Calu3 (cell line): ENCODE measurements around the gene ATP13A1. TPM values are rescaled to one million over a fixed set of nuclear protein-coding genes. Genes with fewer than 3 reads are reported as not detected.

ENCODE experiments used
- BruUV-seq: library from RNA; stranded (reverse); fragments of 400-500 nt; replicated peaks from 2 replicates; lab custom pipeline; 2021; lab: Mats Ljungman, UMichigan
- CTCF ChIA-PET: fragments of 300-600 bp; sonication (Branson Sonifier 250); formaldehyde crosslinking; loops from one replicate; lab custom pipeline; 2022; ENCODE audit warnings: antibody characterized with exemption; lab: Charles Lee
- DNase-seq: peaks from one replicate; pipeline ENCODE4 v3.0.0; 2022
- H3K27ac Mint-ChIP-seq: one replicate; pipeline ENCODE4 v1.8.0; 2022; ENCODE audit warnings: mixed read lengths; ENCODE audit not compliant: unreplicated experiment
- H3K27me3 Mint-ChIP-seq: one replicate; pipeline ENCODE4 v1.8.0; 2022; ENCODE audit warnings: mixed read lengths; ENCODE audit not compliant: unreplicated experiment
- H3K36me3 Mint-ChIP-seq: one replicate; pipeline ENCODE4 v1.8.0; 2022; ENCODE audit warnings: mild to moderate bottlenecking, moderate library complexity, mixed read lengths; ENCODE audit not compliant: insufficient read depth, unreplicated experiment
- H3K4me1 Mint-ChIP-seq: one replicate; pipeline ENCODE4 v1.8.0; 2022; ENCODE audit warnings: mild to moderate bottlenecking, low read depth, mixed read lengths; ENCODE audit not compliant: unreplicated experiment
- H3K4me3 Mint-ChIP-seq: one replicate; pipeline ENCODE4 v1.8.0; 2022; ENCODE audit warnings: mild to moderate bottlenecking, low read depth, moderate library complexity, mixed read lengths; ENCODE audit not compliant: unreplicated experiment
- H3K9me3 Mint-ChIP-seq: one replicate; pipeline ENCODE4 v1.8.0; 2022; ENCODE audit warnings: low read depth, mixed read lengths; ENCODE audit not compliant: unreplicated experiment
- intact Hi-C: fragments of 100-400 bp; cut with micrococcal nuclease; formaldehyde crosslinking; loops from one replicate; pipeline ENCODE4 v1.10.0; 2022; ENCODE audit not compliant: unreplicated experiment
- total RNA-seq: library from RNA; stranded (reverse); gene quantifications from 2 replicates; pipeline ENCODE4 v1.2.3, GENCODE V29; 2022
- TF ChIP-seq, protein P1 (sequence below): fragments of 200-600 bp; IDR thresholded peaks from one replicate; pipeline ENCODE4 v1.8.0; 2022; ENCODE audit warnings: antibody characterized with exemption; ENCODE audit not compliant: unreplicated experiment

Gene ATP13A1
- total RNA-seq, 1 experiment from 2014 or later: 65.4 TPM

GRCh38 chr19:19626516-19627472 is 36.7 kb downstream of the ATP13A1 start:
- Mint-ChIP-seq H3K36me3 (peaks cover 46% of the 10 kb centered on the region), H3K27me3 (no peaks in the 10 kb centered on the region), H3K9me3 (no peaks in the 10 kb centered on the region), H3K4me3 (peak overlapping the region; percentile 83), H3K4me1 (peaks cover 11% of the 10 kb centered on the region), H3K27ac (peak overlapping the region; percentile 91)
- no peak for DNase-seq
- CTCF ChIA-PET: interaction anchor here (0.5 kb wide), 1 partner anchor 54 kb away, joined by 3 read pairs; no protein-coding TSS in a partner anchor
- BruUV-seq: TSS peak; percentile 49
- intact Hi-C loops: no loop called here
- TF ChIP-seq, protein P1, sequence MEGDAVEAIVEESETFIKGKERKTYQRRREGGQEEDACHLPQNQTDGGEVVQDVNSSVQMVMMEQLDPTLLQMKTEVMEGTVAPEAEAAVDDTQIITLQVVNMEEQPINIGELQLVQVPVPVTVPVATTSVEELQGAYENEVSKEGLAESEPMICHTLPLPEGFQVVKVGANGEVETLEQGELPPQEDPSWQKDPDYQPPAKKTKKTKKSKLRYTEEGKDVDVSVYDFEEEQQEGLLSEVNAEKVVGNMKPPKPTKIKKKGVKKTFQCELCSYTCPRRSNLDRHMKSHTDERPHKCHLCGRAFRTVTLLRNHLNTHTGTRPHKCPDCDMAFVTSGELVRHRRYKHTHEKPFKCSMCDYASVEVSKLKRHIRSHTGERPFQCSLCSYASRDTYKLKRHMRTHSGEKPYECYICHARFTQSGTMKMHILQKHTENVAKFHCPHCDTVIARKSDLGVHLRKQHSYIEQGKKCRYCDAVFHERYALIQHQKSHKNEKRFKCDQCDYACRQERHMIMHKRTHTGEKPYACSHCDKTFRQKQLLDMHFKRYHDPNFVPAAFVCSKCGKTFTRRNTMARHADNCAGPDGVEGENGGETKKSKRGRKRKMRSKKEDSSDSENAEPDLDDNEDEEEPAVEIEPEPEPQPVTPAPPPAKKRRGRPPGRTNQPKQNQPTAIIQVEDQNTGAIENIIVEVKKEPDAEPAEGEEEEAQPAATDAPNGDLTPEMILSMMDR: no peak

- Mint-ChIP-seq H3K36me3 (peaks cover 46% of the 10 kb centered on the region), H3K9me3 (no peaks in the 10 kb centered on the region), H3K4me3 (no peak overlapping the region), H3K4me1 (peaks cover 13% of the 10 kb centered on the region), H3K27me3 (no peaks in the 10 kb centered on the region), H3K27ac (no peak overlapping the region)
- intact Hi-C loops: no loop called here
- CTCF ChIA-PET: no interaction called here
- DNase-seq: no peak
- no TSS peak for BruUV-seq
- TF ChIP-seq, protein P1: no peak
These were observed 39.4 kb downstream of the ATP13A1 start for GRCh38 chr19:19624032-19624570.

DNA sequence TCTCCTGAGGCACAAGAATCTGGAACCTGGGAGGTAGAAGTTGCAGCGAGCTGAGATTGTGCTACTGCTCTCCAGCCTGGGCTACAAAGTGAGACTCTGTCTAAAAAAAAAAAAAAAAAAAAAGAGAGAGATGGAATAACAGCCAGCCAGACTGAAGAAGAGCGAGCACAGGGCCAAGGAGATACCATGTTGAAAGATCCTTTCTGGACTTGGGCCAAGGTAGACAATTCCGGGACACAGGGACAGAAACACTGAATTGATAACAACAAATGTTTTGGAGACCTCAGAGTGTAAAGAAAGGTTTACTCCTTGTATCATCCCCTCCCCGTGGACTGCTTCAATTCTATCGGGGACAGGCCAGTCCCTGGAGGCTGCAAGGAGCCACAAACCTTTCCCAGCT is 40.1 kb downstream of the ATP13A1 start:
- no peaks in the 10 kb centered on the region for H3K9me3 Mint-ChIP-seq
- TF ChIP-seq, protein P1: no peak
- intact Hi-C loops: no loop called here
- peaks cover 18% of the 10 kb centered on the region for H3K4me1 Mint-ChIP-seq
- no peak for DNase-seq
- CTCF ChIA-PET: interaction anchor here (0.6 kb wide), 1 partner anchor 209 kb away, joined by 4 read pairs; no protein-coding TSS in a partner anchor
- no peaks in the 10 kb centered on the region for H3K27me3 Mint-ChIP-seq
- H3K27ac Mint-ChIP-seq: no peak overlapping the region
- H3K4me3 Mint-ChIP-seq: no peak overlapping the region
- peaks cover 46% of the 10 kb centered on the region for H3K36me3 Mint-ChIP-seq
- no TSS peak for BruUV-seq

DNA sequence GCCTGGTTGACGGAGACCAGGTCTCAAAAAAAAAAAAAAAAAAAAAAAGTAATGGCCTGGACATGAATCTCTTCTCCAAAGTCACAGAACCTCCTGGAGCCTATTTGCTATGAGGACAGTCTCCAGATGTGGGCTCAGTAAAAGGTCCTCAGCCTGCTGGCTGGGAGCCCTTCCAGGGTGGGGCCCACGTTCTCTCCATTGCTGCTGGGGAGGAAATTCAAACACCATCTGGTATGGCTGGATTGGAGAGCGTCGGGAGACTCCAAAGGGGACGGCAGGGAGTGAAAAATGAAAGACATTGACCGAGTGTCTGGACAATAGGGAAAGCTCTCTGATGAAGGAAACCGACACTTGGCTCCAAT is 43.6 kb downstream of the ATP13A1 start:
- peaks cover 22% of the 10 kb centered on the region for H3K4me1 Mint-ChIP-seq
- no peaks in the 10 kb centered on the region for H3K9me3 Mint-ChIP-seq
- DNase-seq: no peak
- TF ChIP-seq, protein P1: no peak
- peaks cover 31% of the 10 kb centered on the region for H3K36me3 Mint-ChIP-seq
- no peak overlapping the region for H3K4me3 Mint-ChIP-seq
- intact Hi-C loops: no loop called here
- no TSS peak for BruUV-seq
- CTCF ChIA-PET: no interaction called here
- H3K27ac Mint-ChIP-seq: no peak overlapping the region
- no peaks in the 10 kb centered on the region for H3K27me3 Mint-ChIP-seq
